WERI-Rb-1 (cell line): ENCODE data around the gene SLC25A19.

Experiments
- DNase-seq: peaks from one replicate; pipeline ENCODE4 v3.0.0-alpha.2; 2020
- H3K27ac ChIP-seq: fragments of 250-450 bp; sonication (Bioruptor Pico); 2 replicates; pipeline ENCODE4 v1.5.1; 2020; ENCODE audit warnings: mild to moderate bottlenecking, moderate library complexity
- H3K27me3 ChIP-seq: fragments of 250-450 bp; sonication (Bioruptor Pico); 2 replicates; pipeline ENCODE4 v1.5.1; 2021; ENCODE audit warnings: mild to moderate bottlenecking, low read depth, moderate library complexity; ENCODE audit not compliant: insufficient read depth, severe bottlenecking
- H3K36me3 ChIP-seq: fragments of 250-450 bp; sonication (Bioruptor Pico); 2 replicates; pipeline ENCODE4 v1.5.1; 2020; ENCODE audit warnings: mild to moderate bottlenecking, moderate library complexity
- H3K4me3 ChIP-seq: 2 replicates; pipeline ENCODE4 v1.5.1; 2011; ENCODE audit warnings: low read depth, mild to moderate bottlenecking, control low read depth, low read length
- H3K9me3 ChIP-seq: fragments of 250-450 bp; sonication (Bioruptor Pico); 2 replicates; pipeline ENCODE4 v1.5.1; 2021; ENCODE audit warnings: mild to moderate bottlenecking, moderate library complexity; ENCODE audit not compliant: severe bottlenecking
- TF ChIP-seq, protein P1 (sequence below): IDR thresholded peaks from 2 replicates; pipeline ENCODE4 v1.5.1; 2011; ENCODE audit warnings: low read depth, mild to moderate bottlenecking, control low read depth, inconsistent platforms, low read length

The SLC25A19 gene

DNA sequence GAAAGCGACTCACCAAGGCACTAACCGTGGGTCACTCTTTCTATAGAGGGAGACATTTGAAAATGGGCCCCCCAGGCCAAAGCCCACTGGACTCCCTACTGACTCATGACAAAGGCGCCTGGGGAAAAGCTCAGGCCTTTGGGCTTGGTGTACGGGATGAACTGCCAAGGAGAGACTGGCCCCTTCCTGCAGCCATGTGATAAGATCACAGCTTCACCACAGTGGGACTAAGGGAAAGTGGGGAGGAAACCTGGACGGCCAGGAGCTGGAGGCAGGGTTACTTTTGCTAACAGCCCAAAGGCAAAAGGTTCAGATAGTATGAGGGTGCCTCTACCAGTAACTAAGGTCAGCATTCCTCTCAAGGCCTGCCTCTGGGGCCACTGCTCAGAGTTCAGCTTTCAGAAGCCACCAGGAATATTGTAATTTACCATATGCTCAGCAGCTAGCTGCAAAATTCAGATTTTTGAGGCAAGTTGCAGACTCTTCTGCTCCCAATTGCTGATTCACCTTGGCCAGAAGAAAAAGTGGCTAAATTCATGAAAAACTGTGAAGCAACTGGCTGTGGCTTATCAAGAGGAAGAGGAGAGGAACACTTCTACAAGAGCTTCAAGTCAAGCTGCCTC lies 37.1 kb upstream of the SLC25A19 start:
- Histone ChIP-seq H3K27me3 (no peaks in the 10 kb centered on the region), H3K4me3 (no peak overlapping the region), H3K27ac (no peak overlapping the region), H3K36me3 (peaks cover 58% of the 10 kb centered on the region), H3K9me3 (no peaks in the 10 kb centered on the region)
- TF ChIP-seq, protein P1, sequence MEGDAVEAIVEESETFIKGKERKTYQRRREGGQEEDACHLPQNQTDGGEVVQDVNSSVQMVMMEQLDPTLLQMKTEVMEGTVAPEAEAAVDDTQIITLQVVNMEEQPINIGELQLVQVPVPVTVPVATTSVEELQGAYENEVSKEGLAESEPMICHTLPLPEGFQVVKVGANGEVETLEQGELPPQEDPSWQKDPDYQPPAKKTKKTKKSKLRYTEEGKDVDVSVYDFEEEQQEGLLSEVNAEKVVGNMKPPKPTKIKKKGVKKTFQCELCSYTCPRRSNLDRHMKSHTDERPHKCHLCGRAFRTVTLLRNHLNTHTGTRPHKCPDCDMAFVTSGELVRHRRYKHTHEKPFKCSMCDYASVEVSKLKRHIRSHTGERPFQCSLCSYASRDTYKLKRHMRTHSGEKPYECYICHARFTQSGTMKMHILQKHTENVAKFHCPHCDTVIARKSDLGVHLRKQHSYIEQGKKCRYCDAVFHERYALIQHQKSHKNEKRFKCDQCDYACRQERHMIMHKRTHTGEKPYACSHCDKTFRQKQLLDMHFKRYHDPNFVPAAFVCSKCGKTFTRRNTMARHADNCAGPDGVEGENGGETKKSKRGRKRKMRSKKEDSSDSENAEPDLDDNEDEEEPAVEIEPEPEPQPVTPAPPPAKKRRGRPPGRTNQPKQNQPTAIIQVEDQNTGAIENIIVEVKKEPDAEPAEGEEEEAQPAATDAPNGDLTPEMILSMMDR: no peak
- DNase-seq: no peak

GRCh38 chr17:75325827-75326225 lies 36.6 kb upstream of the SLC25A19 start:
- no peak for DNase-seq
- Histone ChIP-seq H3K36me3 (peaks cover 58% of the 10 kb centered on the region), H3K9me3 (no peaks in the 10 kb centered on the region), H3K27ac (no peak overlapping the region), H3K27me3 (no peaks in the 10 kb centered on the region), H3K4me3 (no peak overlapping the region)
- TF ChIP-seq, protein P1: no peak

GRCh38 chr17:75325348-75325747 lies 36.1 kb upstream of the SLC25A19 start:
- TF ChIP-seq, protein P1: no peak
- H3K4me3 ChIP-seq: no peak overlapping the region
- no peak for DNase-seq
- H3K27me3 ChIP-seq: no peaks in the 10 kb centered on the region
- no peak overlapping the region for H3K27ac ChIP-seq
- peaks cover 58% of the 10 kb centered on the region for H3K36me3 ChIP-seq
- no peaks in the 10 kb centered on the region for H3K9me3 ChIP-seq

DNA sequence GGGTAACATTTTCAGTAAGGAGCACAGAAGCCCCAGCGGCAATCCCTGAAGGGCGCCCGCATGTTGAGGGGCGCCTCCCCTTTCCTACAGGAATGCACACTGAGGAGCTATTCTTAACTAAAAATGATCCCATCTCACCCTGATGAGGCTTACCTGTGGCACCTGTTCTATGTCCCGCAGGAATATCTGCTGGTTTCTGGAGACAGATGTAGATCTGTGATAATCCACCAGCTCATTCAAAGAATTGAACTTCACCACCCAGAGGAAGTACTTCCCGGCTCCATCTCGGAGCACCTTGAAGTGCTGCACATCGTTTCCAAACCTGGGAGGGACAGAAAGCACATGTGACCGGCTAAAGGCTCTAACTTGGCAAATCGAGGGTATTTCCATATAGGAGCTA lies 32.3 kb upstream of the SLC25A19 start:
- Histone ChIP-seq H3K27ac (no peak overlapping the region), H3K36me3 (peaks cover 78% of the 10 kb centered on the region), H3K27me3 (no peaks in the 10 kb centered on the region), H3K9me3 (no peaks in the 10 kb centered on the region), H3K4me3 (no peak overlapping the region)
- DNase-seq: no peak
- TF ChIP-seq, protein P1: no peak

- no peak overlapping the region for H3K4me3 ChIP-seq
- peaks cover 71% of the 10 kb centered on the region for H3K36me3 ChIP-seq
- no peak overlapping the region for H3K27ac ChIP-seq
- H3K9me3 ChIP-seq: no peaks in the 10 kb centered on the region
- H3K27me3 ChIP-seq: no peaks in the 10 kb centered on the region
- no peak for DNase-seq
- TF ChIP-seq, protein P1: no peak
These were observed 30.9 kb upstream of the SLC25A19 start for GRCh38 chr17:75319904-75320691.
